ENCODE data around the gene ZNF362. TPM values are rescaled to one million over a fixed set of nuclear protein-coding genes. Genes with fewer than 3 reads are reported as not detected.
A peak's percentile ranks its signal among the peaks of the same experiment; 100 is the strongest.
"Not testable (repeated sequence)": the region's sequence is repeated elsewhere in the genome, so short reads cannot be mapped to it uniquely, and the experiment has no call there.

ZNF362 gene
- total RNA-seq, 1 donor, result 9.5 TPM

DNA sequence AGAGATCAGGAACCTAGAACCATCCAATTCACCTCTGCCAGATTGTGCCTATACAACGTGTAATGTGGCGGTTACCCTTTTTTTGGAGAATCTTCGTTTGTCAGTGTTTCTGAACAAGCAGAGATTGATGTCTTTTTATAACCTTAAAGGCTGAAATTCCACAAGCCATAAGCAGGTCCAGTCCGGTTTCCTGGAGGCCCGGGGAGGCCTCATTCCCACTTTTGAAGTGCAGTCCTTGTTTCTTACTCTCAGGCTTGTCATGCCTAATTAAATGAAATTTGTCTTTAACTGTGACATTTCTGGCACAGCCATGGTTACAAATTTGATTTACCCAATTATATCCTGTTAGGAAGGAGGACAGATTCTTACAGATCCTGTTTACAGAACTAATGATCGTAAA lies 27.8 kb downstream of the ZNF362 start:
- no peak for DNase-seq (ENCODE audit: low read depth)
- no peak overlapping the region for H3K4me3 ChIP-seq (ENCODE audit: low read depth, low read length)
- TF ChIP-seq, protein P1, sequence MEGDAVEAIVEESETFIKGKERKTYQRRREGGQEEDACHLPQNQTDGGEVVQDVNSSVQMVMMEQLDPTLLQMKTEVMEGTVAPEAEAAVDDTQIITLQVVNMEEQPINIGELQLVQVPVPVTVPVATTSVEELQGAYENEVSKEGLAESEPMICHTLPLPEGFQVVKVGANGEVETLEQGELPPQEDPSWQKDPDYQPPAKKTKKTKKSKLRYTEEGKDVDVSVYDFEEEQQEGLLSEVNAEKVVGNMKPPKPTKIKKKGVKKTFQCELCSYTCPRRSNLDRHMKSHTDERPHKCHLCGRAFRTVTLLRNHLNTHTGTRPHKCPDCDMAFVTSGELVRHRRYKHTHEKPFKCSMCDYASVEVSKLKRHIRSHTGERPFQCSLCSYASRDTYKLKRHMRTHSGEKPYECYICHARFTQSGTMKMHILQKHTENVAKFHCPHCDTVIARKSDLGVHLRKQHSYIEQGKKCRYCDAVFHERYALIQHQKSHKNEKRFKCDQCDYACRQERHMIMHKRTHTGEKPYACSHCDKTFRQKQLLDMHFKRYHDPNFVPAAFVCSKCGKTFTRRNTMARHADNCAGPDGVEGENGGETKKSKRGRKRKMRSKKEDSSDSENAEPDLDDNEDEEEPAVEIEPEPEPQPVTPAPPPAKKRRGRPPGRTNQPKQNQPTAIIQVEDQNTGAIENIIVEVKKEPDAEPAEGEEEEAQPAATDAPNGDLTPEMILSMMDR (IDR thresholded peaks at IDR 0.05; ENCODE audit: insufficient read depth, low read depth, low read length), result no peak

DNA sequence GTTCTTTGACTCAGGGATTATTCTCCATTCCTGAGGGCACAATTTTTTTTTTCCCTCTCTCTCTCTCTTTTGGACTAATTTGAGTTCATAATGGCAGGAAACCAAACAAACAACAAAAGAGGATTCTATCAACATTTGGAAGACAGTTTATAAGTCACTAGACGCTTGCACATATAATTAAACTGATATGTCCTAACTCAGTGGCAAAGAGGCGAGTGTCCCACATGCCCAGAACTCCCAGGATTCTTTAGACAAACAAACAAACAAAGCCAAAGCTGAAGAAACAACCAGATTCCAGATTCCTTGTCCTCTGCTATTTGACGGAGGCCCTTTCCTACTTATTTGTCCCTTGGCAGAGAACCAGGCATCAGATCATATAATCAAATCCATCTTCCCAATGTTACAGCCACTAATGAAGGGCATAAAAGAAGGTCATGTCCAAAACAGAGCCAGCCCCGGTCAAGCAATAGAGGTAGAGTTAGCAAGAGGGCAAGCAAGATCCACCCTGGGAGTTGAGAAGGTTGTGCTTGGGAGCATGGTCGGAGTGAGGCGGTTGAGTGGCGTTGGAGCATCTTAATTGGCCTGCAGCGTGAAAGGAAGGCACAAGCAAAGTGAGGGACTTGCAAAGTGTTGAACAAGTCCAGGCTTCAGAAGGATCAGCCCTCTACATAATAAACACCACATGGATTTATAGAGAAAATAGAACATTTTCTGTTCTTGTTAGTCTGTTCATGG lies 30.3 kb downstream of the ZNF362 start:
- peak; percentile 12 for DNase-seq (ENCODE audit: low read depth)
- TF ChIP-seq, protein P1 (IDR thresholded peaks at IDR 0.05; ENCODE audit: insufficient read depth, low read depth, low read length), result no peak
- no peak overlapping the region for H3K4me3 ChIP-seq (ENCODE audit: low read depth, low read length)

DNA sequence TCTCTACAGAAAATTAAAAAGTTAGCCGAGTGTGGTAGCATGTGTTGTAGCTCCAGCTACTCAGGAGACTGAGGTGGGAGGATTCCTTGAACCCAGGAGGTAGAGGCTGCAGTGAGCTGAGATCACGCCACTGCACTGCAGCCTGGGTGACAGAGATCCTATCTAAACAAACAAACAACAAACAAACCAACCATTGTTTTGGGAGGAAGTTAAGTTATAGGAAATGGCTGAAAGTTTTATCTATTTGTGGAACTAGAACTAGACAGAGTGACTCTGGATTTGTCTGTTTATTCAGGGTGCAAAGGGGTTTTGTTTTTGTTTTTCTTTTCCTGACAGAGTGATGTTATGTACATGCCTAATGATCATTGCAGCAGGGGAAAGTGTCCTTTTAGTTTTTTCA lies 31.0 kb downstream of the ZNF362 start:
- no peak overlapping the region for H3K4me3 ChIP-seq (ENCODE audit: low read depth, low read length)
- no peak for DNase-seq (ENCODE audit: low read depth)
- TF ChIP-seq, protein P1 (IDR thresholded peaks at IDR 0.05; ENCODE audit: insufficient read depth, low read depth, low read length), result no peak

DNA sequence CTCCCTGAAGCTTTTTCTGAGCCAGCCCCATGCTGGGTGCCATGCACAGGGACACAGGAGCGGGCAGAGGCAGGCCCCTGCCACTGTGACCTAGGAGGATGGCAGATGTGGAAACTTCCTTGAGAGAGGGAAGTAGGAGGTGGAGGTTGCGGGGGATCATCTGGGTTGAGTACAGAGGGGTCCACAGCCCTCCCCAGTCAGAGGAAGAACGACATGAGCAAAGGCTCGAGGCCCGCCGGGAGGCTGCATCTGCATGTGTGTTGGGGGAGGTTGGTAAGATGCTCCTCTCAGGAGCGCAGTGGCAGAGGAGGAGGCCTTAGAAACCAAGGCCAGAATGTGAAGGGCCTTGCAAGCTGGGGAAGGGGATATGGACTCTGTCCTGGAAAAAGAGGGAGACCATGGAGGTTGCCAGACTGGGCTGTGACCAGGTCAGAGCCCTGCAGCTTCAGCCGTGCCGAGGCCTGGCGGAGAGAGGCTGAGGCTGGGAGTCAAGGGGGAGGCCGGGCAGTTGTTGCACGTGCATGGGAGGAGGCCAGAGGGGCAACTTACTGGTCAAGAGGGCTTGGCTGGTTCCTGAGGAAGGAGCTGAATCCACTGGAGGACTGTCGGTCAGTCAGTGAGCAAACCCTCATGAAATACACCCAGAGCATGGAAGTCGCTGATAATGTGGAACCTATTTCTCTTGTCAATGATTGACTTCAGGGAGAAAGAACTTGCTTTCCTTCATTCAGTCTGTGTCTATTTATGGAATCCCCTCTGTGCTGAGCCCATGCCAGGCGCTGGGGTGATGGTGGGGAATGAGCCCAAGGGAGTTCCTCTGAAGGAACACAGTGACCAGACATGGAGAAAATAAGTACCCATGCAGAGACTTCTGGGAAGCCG lies 32.9 kb downstream of the ZNF362 start:
- no peak overlapping the region for H3K4me3 ChIP-seq (ENCODE audit: low read depth, low read length)
- TF ChIP-seq, protein P1 (IDR thresholded peaks at IDR 0.05; ENCODE audit: insufficient read depth, low read depth, low read length), result no peak
- DNase-seq (ENCODE audit: low read depth), result no peak

GRCh38 chr1:33289858-33290154 lies 33.5 kb downstream of the ZNF362 start:
- TF ChIP-seq, protein P1 (IDR thresholded peaks at IDR 0.05; ENCODE audit: insufficient read depth, low read depth, low read length), result no peak
- no peak for DNase-seq (ENCODE audit: low read depth)
- H3K4me3 ChIP-seq (ENCODE audit: low read depth, low read length), result no peak overlapping the region

GRCh38 chr1:33290615-33291014 lies 34.3 kb downstream of the ZNF362 start:
- H3K4me3 ChIP-seq (ENCODE audit: low read depth, low read length); DNase-seq (ENCODE audit: low read depth): not testable (repeated sequence)

- TF ChIP-seq, protein P1 (IDR thresholded peaks at IDR 0.05; ENCODE audit: insufficient read depth, low read depth, low read length), result no peak
- no peak for DNase-seq (ENCODE audit: low read depth)
- no peak overlapping the region for H3K4me3 ChIP-seq (ENCODE audit: low read depth, low read length)
Observed at GRCh38 chr1:33292726-33293340, 36.5 kb downstream of the ZNF362 start.

Measured in fibroblast of villous mesenchyme (primary cell).